ENCODE measurements around the gene BBIP1. TPM values are rescaled to one million over a fixed set of nuclear protein-coding genes. Genes with fewer than 3 reads are reported as not detected.

BBIP1 gene
- total and polyA plus RNA-seq, 3 donors from 2014 or later = 41.8 to 202 (median 57.7) TPM

DNA sequence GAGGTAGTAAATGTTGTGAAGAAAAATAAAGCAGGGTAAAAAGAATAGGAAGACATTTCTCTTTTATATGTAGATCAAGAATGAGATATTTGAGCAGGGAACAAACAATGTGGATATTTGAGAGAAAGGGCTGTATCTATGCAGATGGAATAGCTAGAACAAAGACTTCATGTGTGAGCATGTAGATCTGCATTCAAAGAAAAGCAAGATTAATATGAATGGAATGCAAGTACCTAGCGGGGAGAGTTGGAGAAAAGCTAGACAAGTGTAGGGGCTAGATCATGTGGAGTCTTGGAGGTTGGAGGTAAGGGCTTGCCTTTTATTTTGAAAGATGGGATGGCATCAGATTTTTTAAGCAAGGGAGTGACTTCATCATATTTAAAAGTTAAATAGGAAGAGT lies 27.5 kb upstream of the BBIP1 start:
- H3K4me1 ChIP-seq = no peaks in the 10 kb centered on the region
- intact Hi-C loops (cut with DNase I; ENCODE audit: low total_unique reads) = no loop called here
- H3K36me3 ChIP-seq (ENCODE audit: low read depth, missing control alignments) = no peaks in the 10 kb centered on the region
- H3K27me3 ChIP-seq = no peaks in the 10 kb centered on the region
- H3K9me3 ChIP-seq = no peaks in the 10 kb centered on the region
- no peak overlapping the region for H3K4me3 ChIP-seq
- no peak for TF ChIP-seq POLR2A (IDR thresholded peaks at IDR 0.05)
- TF ChIP-seq, protein P1, sequence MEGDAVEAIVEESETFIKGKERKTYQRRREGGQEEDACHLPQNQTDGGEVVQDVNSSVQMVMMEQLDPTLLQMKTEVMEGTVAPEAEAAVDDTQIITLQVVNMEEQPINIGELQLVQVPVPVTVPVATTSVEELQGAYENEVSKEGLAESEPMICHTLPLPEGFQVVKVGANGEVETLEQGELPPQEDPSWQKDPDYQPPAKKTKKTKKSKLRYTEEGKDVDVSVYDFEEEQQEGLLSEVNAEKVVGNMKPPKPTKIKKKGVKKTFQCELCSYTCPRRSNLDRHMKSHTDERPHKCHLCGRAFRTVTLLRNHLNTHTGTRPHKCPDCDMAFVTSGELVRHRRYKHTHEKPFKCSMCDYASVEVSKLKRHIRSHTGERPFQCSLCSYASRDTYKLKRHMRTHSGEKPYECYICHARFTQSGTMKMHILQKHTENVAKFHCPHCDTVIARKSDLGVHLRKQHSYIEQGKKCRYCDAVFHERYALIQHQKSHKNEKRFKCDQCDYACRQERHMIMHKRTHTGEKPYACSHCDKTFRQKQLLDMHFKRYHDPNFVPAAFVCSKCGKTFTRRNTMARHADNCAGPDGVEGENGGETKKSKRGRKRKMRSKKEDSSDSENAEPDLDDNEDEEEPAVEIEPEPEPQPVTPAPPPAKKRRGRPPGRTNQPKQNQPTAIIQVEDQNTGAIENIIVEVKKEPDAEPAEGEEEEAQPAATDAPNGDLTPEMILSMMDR (IDR thresholded peaks at IDR 0.05) = no peak
- WGBS, 2 donors = 92 to 95% methylated on average over 1 of the region's 1 CpG
- DNase-seq = no peak
- H3K27ac ChIP-seq = no peak overlapping the region

GRCh38 chr10:110944792-110945396 lies 25.9 kb upstream of the BBIP1 start:
- no peak for DNase-seq
- Histone ChIP-seq H3K9me3 (no peaks in the 10 kb centered on the region), H3K4me1 (no peaks in the 10 kb centered on the region), H3K4me3 (no peak overlapping the region), H3K27me3 (no peaks in the 10 kb centered on the region), H3K36me3 (ENCODE audit: low read depth, missing control alignments) (no peaks in the 10 kb centered on the region), H3K27ac (no peak overlapping the region)
- 69 to 75% methylated on average over 5 of the region's 5 CpGs for WGBS, 2 donors
- no peak for TF ChIP-seq POLR2A (IDR thresholded peaks at IDR 0.05)
- TF ChIP-seq, protein P1 (IDR thresholded peaks at IDR 0.05) = no peak
- intact Hi-C loops (cut with DNase I; ENCODE audit: low total_unique reads) = no loop called here

GRCh38 chr10:110939419-110939818 lies 20.4 kb upstream of the BBIP1 start:
- 87 to 97% methylated on average over 4 of the region's 4 CpGs for WGBS, 2 donors
- H3K27me3 ChIP-seq = no peaks in the 10 kb centered on the region
- no peaks in the 10 kb centered on the region for H3K36me3 ChIP-seq (ENCODE audit: low read depth, missing control alignments)
- H3K4me3 ChIP-seq = no peak overlapping the region
- H3K9me3 ChIP-seq = no peaks in the 10 kb centered on the region
- intact Hi-C loops (cut with DNase I; ENCODE audit: low total_unique reads) = no loop called here
- no peaks in the 10 kb centered on the region for H3K4me1 ChIP-seq
- no peak for TF ChIP-seq POLR2A (IDR thresholded peaks at IDR 0.05)
- TF ChIP-seq, protein P1 (IDR thresholded peaks at IDR 0.05) = no peak
- no peak overlapping the region for H3K27ac ChIP-seq
- no peak for DNase-seq

DNA sequence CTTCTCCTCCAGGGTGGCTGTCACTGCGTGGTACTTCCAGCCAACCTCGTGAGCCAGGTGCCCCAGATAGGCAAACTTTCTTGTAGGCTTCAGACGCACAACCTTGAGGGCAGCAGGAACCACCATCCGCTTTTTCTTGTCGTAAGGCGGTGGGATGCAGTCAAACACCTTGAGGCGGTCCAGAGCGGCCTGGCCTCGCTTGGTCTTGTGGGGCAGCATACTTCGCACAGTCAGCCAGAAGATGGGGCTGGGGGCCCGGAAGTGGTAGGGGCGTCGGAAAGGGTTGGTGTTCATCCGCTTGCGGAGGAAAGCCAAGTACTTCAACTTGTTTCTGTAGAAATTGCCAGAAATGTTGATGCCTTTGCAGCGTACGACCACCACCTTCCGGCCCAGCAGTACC lies 17.8 kb upstream of the BBIP1 start:
- Histone ChIP-seq H3K9me3 (no peaks in the 10 kb centered on the region), H3K4me1 (peaks cover 9% of the 10 kb centered on the region), H3K27ac (no peak overlapping the region), H3K27me3 (no peaks in the 10 kb centered on the region), H3K36me3 (ENCODE audit: low read depth, missing control alignments) (no peaks in the 10 kb centered on the region), H3K4me3 (no peak overlapping the region)
- intact Hi-C loops (cut with DNase I; ENCODE audit: low total_unique reads) = no loop called here
- 67 to 79% methylated on average over 14 to 18 of the region's 18 CpGs for WGBS, 2 donors
- TF ChIP-seq, protein P1 (IDR thresholded peaks at IDR 0.05) = no peak
- TF ChIP-seq POLR2A (IDR thresholded peaks at IDR 0.05) = no peak
- DNase-seq = no peak

- WGBS, 2 donors = 77 to 87% methylated on average over 1 of the region's 1 CpG
- Histone ChIP-seq H3K27me3 (no peaks in the 10 kb centered on the region), H3K4me3 (no peak overlapping the region), H3K9me3 (no peaks in the 10 kb centered on the region), H3K36me3 (ENCODE audit: low read depth, missing control alignments) (no peaks in the 10 kb centered on the region), H3K4me1 (peaks cover 14% of the 10 kb centered on the region), H3K27ac (no peak overlapping the region)
- TF ChIP-seq POLR2A (IDR thresholded peaks at IDR 0.05) = no peak
- TF ChIP-seq, protein P1 (IDR thresholded peaks at IDR 0.05) = no peak
- no peak for DNase-seq
- intact Hi-C loops (cut with DNase I; ENCODE audit: low total_unique reads) = no loop called here
These were observed 13.7 kb upstream of the BBIP1 start for GRCh38 chr10:110932505-110933180.
